Panc1 (cell line): ENCODE measurements around the gene ASF1A. TPM values are rescaled to one million over a fixed set of nuclear protein-coding genes. Genes with fewer than 3 reads are reported as not detected.

Source experiments
- ATAC-seq: fragments of 200-7000 bp; cut with Tn5 transposase; 2 replicates; pipeline ENCODE4 v1.9.1; 2020; ENCODE audit warnings: mild to moderate bottlenecking, moderate library complexity
- BruUV-seq: library from RNA; stranded (reverse); fragments of 400-500 nt; replicated peaks from 2 replicates; lab custom pipeline; 2021; lab: Mats Ljungman, UMichigan
- CTCF ChIA-PET: fragments of 300-600 bp; sonication (Branson Sonifier 250); formaldehyde crosslinking; loops from one replicate; lab custom pipeline; 2022; ENCODE audit warnings: antibody characterized with exemption; lab: Charles Lee
- POLR2A ChIA-PET: fragments of 300-600 bp; sonication (Branson Sonifier 250); formaldehyde crosslinking; loops from one replicate; lab custom pipeline; 2022; ENCODE audit warnings: antibody characterized with exemption; lab: Charles Lee
- DNase-seq: peaks from one replicate; pipeline ENCODE4 v3.0.0-alpha.2; 2010; ENCODE audit warnings: low read depth, low spot score
- H3K27ac ChIP-seq: 2 replicates; pipeline ENCODE4 v1.5.1; 2011; ENCODE audit warnings: mild to moderate bottlenecking, low read length, inconsistent platforms
- H3K27me3 ChIP-seq: fragments of 200-500 bp; sonication (Bioruptor generic); 2 replicates; pipeline ENCODE4 v1.6.0; 2014; ENCODE audit warnings: low read length, inconsistent platforms; ENCODE audit not compliant: control insufficient read depth, insufficient read depth
- H3K36me3 ChIP-seq: fragments of 200-500 bp; sonication (Bioruptor generic); 2 replicates; pipeline ENCODE4 v1.5.1; 2014; ENCODE audit warnings: inconsistent platforms, mild to moderate bottlenecking, low read length, moderate library complexity; ENCODE audit not compliant: control insufficient read depth, insufficient read depth
- H3K4me1 ChIP-seq: 2 replicates; pipeline ENCODE4 v1.5.1; 2011; ENCODE audit warnings: inconsistent platforms, mild to moderate bottlenecking, low read length, moderate library complexity; ENCODE audit not compliant: control insufficient read depth, insufficient read depth
- H3K4me3 ChIP-seq, 2 experiments: 2 replicates each; pipeline ENCODE4 v1.5.1; 2011 to 2012; ENCODE audit warnings: low read depth in 2 of 2, low read length in 2 of 2, mild to moderate bottlenecking in 2 of 2, inconsistent platforms in 1 of 2, moderate library complexity in 1 of 2
- H3K9me3 ChIP-seq: fragments of 200-500 bp; sonication (Bioruptor generic); 2 replicates; pipeline ENCODE4 v1.5.1; 2014; ENCODE audit warnings: low read depth, mild to moderate bottlenecking, inconsistent platforms, low read length, moderate library complexity; ENCODE audit not compliant: control insufficient read depth, insufficient read depth
- POLR2AphosphoS5 ChIP-seq: IDR thresholded peaks from 2 replicates; pipeline ENCODE4 v1.6.1; 2012; ENCODE audit warnings: mild to moderate bottlenecking, low read depth, low read length, moderate library complexity
- SIN3A ChIP-seq: IDR thresholded peaks from 2 replicates; pipeline ENCODE4 v1.6.1; 2012; ENCODE audit warnings: low read depth, mild to moderate bottlenecking, low read length, moderate library complexity, borderline replicate concordance; ENCODE audit not compliant: insufficient read depth
- TCF7L2 ChIP-seq: IDR thresholded peaks from 2 replicates; pipeline ENCODE4 v1.6.1; 2011; ENCODE audit warnings: mild to moderate bottlenecking, low read depth, low read length, inconsistent platforms
- in situ Hi-C: cut with HindIII; loops from 2 replicates; pipeline ENCODE4 v1.10.0; 2016; ENCODE audit warnings: low sequenced_read_pairs, low pct_unique_long_range_greater_than_20kb
- intact Hi-C: fragments of 100-400 bp; cut with micrococcal nuclease; formaldehyde crosslinking; loops from one replicate; pipeline ENCODE4 v1.10.0; 2022; ENCODE audit not compliant: unreplicated experiment
- total RNA-seq: library from RNA; stranded (reverse); gene quantifications from one replicate; pipeline ENCODE4 v1.2.1, GENCODE V29; 2021; ENCODE audit not compliant: unreplicated experiment
- TF ChIP-seq, protein P1 (sequence below): fragments of 450-650 bp; IDR thresholded peaks from 2 replicates; pipeline ENCODE4 v1.5.1; 2017; ENCODE audit warnings: mild to moderate bottlenecking
- TF ChIP-seq, protein P2 (sequence below), 2 experiments: IDR thresholded peaks; 2 replicates each; pipeline ENCODE4 v1.6.1; 2011 to 2012; ENCODE audit warnings: low read depth in 2 of 2, control low read depth in 1 of 2, low read length in 1 of 2, mild to moderate bottlenecking in 1 of 2, moderate library complexity in 1 of 2; ENCODE audit not compliant: insufficient read depth in 1 of 2

The ASF1A gene
- total RNA-seq, 1 experiment from 2014 or later: 28.5 TPM

DNA sequence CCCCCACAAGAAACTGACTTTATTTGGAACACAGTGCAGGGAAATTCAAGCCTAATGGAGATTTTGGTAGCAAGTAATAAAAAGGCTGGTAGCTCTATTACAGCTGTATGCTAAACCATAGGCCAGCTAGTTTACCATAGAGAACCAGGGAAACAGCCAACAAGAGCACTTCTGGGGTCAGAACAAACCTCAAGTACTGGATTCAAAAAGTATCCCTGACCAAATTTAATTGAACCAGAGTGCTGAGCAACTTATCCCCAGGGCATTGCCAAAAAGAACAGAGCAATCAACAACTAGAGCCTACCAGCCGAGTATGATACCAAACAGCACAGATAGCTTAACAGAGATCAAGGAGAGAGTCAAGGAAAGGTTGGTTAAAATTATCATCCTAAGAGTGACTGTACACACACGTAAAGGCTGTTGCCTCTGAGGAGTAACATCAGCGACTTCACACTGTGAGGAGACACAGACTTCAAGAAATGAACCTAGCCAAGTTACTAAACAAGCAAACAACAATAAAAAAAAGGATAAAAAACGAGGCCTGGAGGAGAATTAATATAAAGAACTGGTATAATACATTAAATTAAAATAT, 11.5 kb upstream of the ASF1A start:
- intact Hi-C loops: no loop called here
- in situ Hi-C loops: no loop called here

DNA sequence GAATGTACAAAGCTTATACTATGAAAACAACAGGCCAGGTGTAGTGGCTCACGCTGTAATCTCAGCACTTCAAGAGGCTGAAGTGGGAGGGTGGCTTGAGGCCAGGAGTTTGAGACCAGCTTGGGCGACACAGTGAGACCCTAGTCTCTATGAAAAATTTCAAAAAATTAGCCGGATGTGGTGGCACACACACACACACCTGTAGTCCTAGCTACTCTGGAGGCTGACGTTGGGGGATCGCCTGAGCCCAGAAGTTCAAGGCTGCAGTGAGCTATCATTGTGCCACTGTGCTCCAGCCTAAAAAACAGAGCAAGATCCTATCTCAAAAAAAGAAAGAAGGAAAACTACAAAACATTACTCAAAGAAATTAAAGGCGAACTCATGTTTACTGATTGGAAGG, 7.3 kb upstream of the ASF1A start:
- Histone ChIP-seq H3K4me1 (peaks cover 19% of the 10 kb centered on the region), H3K4me3 (no peak overlapping the region), H3K9me3 (no peaks in the 10 kb centered on the region), H3K27me3 (no peaks in the 10 kb centered on the region), H3K27ac (no peak overlapping the region), H3K36me3 (no peaks in the 10 kb centered on the region)
- intact Hi-C loops (no loop called here), in situ Hi-C loops (no loop called here)
- BruUV-seq: no TSS peak
- TF ChIP-seq SIN3A (no peak), POLR2AphosphoS5 (no peak), TCF7L2 (no peak)
- TF ChIP-seq, protein P1, sequence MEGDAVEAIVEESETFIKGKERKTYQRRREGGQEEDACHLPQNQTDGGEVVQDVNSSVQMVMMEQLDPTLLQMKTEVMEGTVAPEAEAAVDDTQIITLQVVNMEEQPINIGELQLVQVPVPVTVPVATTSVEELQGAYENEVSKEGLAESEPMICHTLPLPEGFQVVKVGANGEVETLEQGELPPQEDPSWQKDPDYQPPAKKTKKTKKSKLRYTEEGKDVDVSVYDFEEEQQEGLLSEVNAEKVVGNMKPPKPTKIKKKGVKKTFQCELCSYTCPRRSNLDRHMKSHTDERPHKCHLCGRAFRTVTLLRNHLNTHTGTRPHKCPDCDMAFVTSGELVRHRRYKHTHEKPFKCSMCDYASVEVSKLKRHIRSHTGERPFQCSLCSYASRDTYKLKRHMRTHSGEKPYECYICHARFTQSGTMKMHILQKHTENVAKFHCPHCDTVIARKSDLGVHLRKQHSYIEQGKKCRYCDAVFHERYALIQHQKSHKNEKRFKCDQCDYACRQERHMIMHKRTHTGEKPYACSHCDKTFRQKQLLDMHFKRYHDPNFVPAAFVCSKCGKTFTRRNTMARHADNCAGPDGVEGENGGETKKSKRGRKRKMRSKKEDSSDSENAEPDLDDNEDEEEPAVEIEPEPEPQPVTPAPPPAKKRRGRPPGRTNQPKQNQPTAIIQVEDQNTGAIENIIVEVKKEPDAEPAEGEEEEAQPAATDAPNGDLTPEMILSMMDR: no peak
- TF ChIP-seq, protein P2, sequence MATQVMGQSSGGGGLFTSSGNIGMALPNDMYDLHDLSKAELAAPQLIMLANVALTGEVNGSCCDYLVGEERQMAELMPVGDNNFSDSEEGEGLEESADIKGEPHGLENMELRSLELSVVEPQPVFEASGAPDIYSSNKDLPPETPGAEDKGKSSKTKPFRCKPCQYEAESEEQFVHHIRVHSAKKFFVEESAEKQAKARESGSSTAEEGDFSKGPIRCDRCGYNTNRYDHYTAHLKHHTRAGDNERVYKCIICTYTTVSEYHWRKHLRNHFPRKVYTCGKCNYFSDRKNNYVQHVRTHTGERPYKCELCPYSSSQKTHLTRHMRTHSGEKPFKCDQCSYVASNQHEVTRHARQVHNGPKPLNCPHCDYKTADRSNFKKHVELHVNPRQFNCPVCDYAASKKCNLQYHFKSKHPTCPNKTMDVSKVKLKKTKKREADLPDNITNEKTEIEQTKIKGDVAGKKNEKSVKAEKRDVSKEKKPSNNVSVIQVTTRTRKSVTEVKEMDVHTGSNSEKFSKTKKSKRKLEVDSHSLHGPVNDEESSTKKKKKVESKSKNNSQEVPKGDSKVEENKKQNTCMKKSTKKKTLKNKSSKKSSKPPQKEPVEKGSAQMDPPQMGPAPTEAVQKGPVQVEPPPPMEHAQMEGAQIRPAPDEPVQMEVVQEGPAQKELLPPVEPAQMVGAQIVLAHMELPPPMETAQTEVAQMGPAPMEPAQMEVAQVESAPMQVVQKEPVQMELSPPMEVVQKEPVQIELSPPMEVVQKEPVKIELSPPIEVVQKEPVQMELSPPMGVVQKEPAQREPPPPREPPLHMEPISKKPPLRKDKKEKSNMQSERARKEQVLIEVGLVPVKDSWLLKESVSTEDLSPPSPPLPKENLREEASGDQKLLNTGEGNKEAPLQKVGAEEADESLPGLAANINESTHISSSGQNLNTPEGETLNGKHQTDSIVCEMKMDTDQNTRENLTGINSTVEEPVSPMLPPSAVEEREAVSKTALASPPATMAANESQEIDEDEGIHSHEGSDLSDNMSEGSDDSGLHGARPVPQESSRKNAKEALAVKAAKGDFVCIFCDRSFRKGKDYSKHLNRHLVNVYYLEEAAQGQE (IDR thresholded peaks at IDR 0.05; ENCODE audit: insufficient read depth in 1 of 2, low read depth in 2 of 2, low read length in 1 of 2): no peak
- ATAC-seq: no peak
- DNase-seq: no peak
- POLR2A ChIA-PET: no interaction called here
- CTCF ChIA-PET: no interaction called here

More for the DNA sequence above, 11.5 kb upstream of the ASF1A start:
- ATAC-seq (peak; percentile 62), DNase-seq (no peak)
- Histone ChIP-seq H3K4me1 (peaks cover 19% of the 10 kb centered on the region), H3K4me3 (no peak overlapping the region), H3K9me3 (no peaks in the 10 kb centered on the region), H3K27me3 (no peaks in the 10 kb centered on the region), H3K36me3 (no peaks in the 10 kb centered on the region), H3K27ac (peak overlapping the region; percentile 32)
- ChIA-PET POLR2A (no interaction called here), CTCF (no interaction called here)
- no TSS peak for BruUV-seq
- TF ChIP-seq POLR2AphosphoS5 (no peak), SIN3A (no peak), TCF7L2 (no peak)
- TF ChIP-seq, protein P1: no peak
- TF ChIP-seq, protein P2 (IDR thresholded peaks at IDR 0.05; ENCODE audit: insufficient read depth in 1 of 2, low read depth in 2 of 2, low read length in 1 of 2): no peak
